GM21367 (cell line): ENCODE results near the gene GAPVD1.

ENCODE experiments used
- ATAC-seq: cut with Tn5 transposase; IDR thresholded peaks from one replicate; pipeline ENCODE4 v1.9.1; 2021; ENCODE audit not compliant: unreplicated experiment

Gene GAPVD1

DNA sequence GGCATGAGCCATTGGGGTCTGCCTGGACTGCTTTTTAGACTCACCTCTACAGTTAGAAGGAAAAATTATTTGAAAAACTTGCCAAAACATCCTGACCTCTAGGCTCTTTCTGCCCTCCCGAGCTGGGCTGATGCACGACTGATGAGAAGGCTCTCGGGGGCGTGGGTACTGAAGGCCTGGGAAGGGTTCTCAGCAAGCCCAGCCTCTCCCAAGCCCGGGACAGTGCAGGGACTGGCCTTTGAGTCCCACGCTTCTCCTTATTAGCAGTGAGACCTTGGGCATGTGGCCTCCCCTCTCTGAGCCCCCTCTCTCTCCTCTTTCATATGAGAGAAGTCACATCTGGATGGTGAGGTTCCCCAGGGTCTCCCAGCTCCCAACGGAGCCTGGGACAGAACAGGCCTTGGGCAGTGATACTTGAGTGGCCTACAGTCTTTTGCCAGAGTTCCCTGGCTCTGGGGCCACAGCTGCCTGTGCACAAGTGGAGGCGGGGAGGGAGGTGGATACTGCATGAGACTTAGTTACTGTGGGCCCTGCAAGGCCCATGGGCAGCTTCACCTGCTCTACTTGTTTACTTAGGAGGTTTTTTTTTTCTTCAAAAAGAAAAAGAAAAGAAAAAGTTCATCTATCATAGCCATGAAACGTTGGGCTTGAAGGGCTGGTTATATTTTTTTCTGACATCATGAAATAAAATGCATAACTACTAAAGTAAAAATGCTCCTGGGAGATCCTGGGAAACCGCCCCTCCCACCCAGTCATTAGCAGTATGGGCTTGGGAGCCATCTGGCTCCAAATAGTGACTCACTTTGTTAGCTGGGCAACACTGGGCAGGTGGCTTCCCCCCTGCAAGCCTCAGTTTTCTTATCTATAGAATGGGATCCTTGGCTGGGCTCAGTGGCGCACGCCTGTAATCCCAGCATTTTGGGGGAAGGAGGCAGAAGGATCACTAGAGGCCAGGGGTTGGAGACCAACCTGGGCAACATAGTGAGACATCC is 139.4 kb downstream of the GAPVD1 start:
- no peak for ATAC-seq

DNA sequence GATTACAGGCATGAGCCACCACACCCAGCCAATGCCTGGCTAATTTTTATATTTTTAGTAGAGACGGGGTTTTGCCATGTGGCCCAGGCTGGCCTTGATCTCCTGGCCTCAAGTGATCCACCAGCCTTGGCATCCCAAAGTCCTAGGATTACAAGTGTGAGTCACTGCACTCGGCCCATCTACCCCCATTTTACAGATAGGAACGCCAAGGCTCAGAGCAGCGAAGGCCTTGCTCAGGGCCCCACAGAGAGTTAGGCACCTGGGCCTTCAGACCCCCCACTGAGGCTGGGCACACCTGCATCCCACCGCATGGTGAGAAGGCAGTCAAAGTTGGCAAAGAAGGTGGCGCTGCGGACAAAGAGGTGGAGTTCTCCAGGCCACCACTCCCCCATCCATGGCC is 143.1 kb downstream of the GAPVD1 start:
- no peak for ATAC-seq

DNA sequence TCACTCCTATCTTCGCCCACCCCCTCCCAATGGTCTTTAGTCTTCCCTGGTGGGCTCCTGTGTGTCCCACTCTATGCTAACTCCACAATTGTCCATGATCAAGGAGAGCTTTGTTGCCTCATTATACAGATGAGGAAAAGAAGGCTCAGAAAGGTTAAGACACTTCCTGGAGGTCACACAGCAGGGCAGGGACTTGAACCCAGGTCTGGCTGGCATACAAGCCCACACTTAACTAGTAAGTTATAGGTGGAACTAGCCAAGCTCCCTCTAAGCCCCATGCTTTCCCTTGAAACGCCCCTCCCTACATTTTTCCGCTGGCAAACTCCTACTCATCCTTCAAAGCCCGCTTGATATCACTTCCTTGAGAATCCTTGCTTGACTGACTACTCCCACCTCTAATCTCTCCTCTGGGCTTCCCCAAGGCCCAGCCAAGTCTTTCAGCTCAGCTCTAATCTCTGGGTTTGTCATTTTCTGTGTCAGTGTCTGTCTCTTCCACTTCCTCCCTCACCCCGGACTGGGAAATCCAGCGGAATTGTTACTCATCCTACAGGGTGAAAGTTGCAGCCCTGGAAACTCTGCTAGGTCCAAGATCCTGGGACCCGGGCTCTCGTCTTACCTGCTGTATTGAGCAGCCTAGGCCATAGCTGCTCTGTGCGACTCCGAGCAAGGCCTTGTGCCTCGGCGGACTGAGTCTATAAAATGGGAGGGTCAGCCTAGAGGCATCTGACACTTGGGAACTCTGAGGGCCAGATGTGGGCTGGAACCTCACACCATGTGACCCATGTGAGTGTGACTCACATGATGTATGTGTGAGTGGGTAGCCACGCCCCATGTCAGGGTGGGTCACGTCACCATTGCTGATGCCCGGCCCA is 144.5 kb downstream of the GAPVD1 start:
- no peak for ATAC-seq

DNA sequence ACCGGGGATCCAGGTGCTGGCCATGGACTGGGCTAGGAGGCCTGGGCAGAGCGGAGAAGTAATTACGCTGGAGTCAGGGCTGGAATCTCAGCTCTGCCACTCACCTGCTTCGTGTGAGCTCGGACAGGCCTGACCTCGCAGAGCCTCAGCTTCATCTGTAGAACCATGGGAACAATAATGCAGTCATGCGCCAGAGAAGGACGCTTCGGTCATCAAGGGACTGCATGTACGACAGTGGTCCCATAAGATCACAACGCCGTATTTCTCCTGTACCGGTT is 145.1 kb downstream of the GAPVD1 start:
- no peak for ATAC-seq

DNA sequence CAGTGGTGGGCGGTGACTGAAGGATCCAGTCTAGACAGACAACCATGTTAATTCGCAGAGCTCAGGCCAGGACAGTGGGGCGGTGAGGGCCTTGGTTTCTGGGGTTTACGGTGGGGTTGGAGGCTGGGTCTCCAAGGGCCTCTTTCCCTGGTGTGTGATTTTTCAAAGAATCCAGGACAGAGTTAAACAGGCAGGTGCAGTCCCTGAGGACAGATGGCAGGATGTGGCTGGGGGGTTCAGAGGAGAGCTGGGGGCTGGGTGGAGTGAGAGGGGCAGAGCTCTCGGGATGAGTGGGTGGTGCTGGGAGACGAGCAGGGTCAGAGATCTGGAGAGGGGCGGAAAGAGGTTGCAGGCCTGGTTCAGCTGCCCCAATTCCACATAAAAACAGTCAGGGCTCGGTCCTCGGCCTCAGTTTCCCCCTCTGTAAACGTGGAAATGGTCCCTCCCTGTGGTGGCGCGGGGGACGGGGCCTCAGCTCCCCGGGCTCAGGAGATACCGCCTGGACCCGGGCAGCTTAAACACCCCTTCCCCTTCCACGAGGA is 145.9 kb downstream of the GAPVD1 start:
- peak; percentile 27 for ATAC-seq

DNA sequence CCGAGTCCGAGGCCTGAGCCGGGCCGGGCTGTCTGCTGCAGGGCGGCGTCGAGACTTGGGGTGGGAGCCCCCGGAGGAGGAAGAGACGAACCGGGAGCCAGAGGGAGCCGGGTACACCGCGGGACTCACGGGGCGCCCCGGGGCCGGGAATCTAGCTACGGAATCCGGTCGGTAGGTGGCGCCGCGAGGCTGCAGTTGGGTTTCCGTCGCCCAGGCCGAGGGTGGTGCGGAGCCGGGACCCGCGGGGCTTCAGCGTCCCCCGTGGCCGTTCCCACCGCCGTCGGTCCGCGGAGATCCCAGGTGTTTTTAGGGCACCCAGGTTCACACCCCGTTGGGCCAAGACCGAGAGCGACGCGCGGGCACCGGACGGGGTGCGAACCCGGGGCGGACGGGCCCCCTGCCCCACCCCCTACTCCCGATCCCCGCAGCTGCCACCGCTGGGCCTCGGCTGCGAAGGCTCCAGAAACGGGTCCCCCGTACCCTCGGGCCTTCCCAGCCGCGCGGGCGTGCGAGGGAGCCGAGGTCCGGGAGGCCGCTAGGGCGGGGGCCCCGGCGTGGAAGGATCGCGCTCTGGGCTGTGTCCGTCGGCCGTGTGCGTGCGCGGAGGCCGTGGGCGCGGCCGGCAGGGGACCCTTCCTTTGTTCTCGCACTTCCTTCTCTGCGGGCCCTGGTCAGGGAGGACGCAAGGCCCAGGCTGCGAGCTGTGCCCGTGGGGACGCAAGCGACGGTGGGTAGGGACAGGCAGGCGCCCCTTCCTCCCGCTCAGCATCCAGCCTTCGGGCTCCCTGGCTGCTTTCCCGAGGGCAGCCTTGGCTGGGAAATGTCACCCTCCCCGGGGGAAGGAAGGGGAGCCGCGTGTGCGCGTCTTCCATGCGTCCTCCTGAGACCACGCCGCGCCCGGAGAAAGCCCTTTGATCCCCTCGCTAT is 146.6 kb downstream of the GAPVD1 start:
- ATAC-seq, result peak; percentile 50

DNA sequence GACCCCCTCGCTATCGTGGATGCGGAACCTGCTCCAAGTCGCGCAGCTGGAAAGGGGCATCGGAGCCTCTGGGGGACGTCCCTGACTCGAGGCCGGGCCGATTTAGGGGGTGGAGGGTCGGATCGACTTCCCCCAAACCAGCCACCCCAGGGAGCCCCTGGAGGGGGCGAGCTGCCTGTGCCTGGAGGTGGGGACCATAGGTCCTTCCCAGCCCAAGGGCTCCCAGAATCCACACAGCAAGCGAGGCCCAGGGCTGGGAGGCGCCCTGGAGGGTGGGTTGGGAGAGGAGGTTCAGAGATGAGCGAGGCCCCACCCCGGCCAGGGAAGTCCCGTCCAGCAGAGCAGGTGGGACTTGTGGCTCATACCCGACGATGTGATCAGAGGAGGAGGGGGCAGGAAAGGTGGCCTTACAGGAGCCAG is 147.6 kb downstream of the GAPVD1 start:
- no peak for ATAC-seq

DNA sequence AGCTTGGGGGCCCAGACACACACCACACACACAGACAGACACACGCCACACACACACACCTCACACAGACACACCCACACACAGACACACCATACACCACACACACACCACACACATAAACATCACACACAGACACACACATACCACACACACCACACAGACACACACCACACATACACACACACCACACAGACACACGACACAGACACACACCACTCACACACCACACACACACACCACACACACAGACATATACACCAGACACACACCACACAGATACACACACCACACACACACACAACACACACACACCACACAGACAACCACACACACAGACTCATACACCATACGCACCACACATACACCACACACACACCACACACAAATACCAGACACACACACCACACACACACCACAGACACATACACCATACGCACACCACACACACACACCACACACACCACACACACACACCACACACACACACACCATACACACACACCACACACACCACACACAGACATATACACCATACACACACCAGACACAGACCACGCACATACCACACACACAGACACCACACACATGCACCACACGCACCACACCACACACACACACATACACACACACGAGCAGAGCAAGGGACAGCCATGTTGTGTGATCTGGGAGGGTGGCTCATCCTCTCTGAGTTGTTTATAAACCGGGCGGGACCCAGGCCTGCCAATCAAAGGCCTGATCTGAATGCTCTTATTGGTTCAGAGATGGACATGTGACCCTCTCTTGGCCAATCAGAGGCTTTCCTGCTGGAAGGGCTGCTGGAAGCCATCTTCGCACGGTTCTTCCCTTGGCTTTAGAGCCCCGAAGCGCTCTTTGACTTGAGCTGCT is 148.3 kb downstream of the GAPVD1 start:
- ATAC-seq, result no peak

DNA sequence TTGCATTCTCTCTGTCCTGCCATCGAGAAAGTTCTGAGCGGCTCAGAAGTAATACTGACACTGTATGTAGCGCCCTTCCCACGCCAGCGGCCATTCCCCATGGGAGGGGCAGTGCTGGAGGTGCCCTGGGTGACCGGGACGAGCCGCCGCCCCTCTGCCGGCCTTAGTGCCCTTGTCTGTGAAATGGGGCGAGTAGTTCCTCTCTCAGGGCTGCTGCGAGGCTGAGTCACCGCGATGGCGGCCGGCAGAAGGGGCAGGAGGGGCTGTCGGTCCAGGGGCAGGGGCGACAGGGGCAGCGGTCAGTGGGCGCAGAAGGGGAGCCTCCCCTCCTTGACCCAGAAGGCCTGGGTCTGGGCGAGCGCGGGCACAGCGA is 148.9 kb downstream of the GAPVD1 start:
- no peak for ATAC-seq

DNA sequence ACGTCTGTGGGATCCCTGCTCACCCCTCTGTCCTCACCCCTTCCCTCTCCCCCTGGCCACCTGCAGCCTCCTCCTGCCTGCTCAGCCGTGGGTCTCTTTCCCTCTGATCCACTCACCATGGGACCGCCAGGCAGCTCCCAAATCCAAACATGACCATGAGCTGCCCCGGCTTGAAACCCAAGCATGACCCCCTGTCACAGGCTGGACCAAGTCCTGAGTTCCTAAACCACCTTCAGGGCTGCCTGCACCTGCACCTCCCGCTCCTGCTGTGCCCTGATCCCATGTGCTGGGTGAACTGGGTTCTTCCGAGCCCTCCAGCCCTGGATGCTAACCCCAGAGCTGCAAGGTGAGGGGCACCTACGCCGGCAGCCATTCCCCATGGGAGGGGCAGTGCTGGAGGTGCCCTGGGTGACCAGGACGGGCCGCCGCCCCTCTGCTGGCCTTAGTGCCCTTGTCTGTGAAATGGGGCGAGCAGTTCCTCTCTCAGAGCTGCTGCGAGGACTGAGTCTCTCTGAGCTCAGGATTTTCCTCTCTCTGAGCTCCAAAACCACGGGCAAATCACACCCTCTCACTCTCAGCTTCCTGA is 149.6 kb downstream of the GAPVD1 start:
- ATAC-seq, result no peak

DNA sequence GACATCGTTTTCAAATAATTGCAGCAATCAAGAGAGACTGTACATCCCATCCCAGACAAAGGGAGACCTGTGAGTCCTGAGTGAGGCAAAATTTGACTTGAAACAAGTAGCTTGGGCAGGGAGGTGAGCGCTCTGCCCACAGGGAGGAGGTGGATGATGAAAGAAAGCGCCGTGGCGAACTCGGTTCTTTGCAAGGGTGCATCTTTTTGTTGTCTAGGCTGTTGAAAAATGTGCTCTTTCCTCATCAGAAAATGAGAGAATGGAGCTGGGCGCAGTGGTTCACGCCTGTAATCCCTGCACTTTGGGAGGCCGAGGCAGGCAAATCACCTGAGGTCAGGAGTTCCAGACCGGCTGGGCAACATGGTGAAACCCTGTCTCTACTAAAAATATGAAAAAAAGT is 150.5 kb downstream of the GAPVD1 start:
- ATAC-seq, result no peak

DNA sequence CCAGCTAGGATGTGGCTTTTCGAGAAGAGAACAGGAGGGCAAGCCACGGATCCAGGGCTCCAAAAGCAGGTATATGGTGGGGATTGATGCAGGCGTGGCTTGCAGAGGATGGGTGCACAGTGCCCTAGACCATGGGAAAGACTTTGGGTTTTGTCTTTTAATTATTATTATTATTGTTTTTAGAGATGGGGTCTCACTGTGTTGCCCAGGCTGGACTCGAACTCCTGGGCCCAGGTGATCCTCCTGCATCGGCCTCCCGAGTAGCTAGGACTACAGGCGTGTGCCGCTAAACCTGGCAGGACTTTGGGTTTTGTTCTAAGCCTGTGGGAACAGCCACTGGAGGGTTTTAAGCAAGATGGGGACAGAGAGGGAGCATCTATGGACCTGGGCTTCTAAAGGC is 152.0 kb downstream of the GAPVD1 start:
- no peak for ATAC-seq

DNA sequence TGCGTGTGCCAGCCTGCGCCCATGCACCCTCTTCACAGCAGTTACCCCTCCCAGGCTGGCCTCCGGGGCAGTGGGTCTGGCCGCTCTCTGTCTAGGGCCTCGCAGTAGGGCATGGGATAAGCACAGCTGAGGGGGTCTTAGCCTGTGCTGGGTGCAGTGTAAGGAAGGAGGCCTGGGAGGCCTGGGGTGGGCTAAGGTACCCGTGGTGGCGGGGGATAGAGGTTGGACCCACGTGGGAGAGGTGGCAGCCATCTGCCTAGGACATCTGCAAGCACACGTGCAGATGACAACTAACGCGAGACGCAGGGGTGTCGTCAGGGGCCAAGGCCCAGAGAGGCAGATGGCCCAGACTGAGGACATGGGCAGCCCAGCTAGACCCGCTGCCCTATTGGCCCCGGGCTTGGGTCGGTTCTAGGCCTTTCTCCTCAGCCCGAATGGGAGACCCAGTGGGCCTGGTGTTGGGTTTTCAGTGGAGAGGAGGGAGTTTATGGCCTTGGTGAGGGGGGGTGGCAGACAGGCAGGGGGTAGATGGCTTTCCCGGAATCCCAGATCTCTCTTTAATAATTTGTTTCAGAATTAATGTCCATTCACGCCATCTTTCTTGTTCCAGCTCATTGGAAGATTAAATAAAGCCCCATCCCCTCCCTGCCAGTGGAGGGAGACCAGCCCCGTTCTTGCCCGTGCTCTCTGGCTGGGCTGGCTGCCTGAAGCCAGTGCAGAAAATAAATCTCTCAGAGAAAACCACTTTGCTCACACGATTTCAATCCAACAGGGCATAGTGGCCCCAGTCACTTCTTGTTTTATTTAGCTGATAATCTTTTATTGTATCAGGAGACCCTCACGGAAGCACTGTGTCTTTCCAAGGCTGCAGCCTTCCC is 154.2 kb downstream of the GAPVD1 start:
- no peak for ATAC-seq

DNA sequence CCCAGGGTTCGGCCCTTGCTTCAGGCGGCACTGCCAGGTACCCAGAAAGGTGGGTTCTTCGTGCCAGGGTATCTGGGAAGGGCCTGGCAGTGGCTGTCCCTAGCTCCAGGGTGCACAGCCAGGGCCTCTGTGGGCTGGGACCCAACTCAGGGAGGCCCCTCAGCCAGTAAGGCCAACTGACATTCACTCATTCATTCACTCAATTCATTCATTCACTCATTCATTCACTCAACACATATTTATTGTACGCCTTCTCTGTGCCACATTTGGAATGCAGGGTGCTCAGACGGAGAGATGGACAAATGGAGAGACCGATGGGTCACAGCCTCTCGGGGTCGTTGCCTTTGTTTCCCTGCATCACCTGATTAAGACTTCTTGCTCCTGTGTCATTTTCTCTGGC is 154.9 kb downstream of the GAPVD1 start:
- ATAC-seq, result no peak
